ENCODE results near the gene NTM. TPM values are rescaled to one million over a fixed set of nuclear protein-coding genes. Genes with fewer than 3 reads are reported as not detected.

The NTM gene
- total and polyA plus RNA-seq, 2 of the 8 experiments (the other 6 are each of a cell fraction or from before 2014, with no cell fraction given) = 13.4 to 20.0 TPM

DNA sequence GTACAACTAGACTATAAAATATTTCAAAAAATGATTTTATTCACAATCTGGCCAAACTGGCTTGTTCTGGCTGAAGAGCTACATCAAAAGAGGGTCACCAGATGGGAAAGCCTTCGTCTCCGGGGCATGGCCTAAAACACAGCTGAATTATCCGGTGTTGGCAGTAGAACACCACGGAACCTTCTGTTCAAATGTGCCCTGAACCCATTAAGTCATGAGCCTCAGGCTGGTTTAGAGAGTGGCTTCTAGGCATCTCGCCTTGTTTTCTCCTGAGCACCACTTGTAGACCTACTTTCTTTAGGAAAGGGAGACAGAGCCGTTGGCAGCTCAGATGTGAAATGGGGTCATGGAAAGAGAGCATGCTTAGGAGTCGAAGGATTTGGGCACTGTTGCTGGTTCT is 890.2 kb downstream of the NTM start:
- Histone ChIP-seq H2BK20ac (ENCODE audit: low read length) (no peak overlapping the region), H3K23ac (ENCODE audit: insufficient read length) (no peak overlapping the region), H3K4me2 (ENCODE audit: insufficient read depth in 1 of 2, low read depth in 2 of 2, low read length in 2 of 2) (no peak overlapping the region), H4K8ac (ENCODE audit: extremely low read depth, insufficient read depth, low read length) (no peak overlapping the region), H3K9ac (replicated peaks in 1 of 4; ENCODE audit: extremely low read depth in 1 of 4, low read depth in 3 of 4, low read length in 3 of 4) (no peak overlapping the region), H2BK5ac (ENCODE audit: low read depth, low read length) (no peak overlapping the region), H3K27me3 (replicated peaks in 1 of 4; ENCODE audit: control insufficient read depth in 3 of 4, extremely low read depth in 1 of 4, insufficient read depth in 3 of 4, low read length in 3 of 4) (no peaks in the 10 kb centered on the region), H4K5ac (ENCODE audit: insufficient read length, low read depth, low read length) (no peak overlapping the region), H3K56ac (replicated peaks; ENCODE audit: insufficient read length, low read depth, low read length) (no peak overlapping the region), H3K14ac (ENCODE audit: insufficient read length) (no peak overlapping the region), H2BK15ac (ENCODE audit: low read length) (no peak overlapping the region), H2AK5ac (ENCODE audit: low read depth, low read length) (no peak overlapping the region), H2BK120ac (replicated peaks; ENCODE audit: low read depth, low read length) (no peak overlapping the region), H3K4me1 (replicated peaks in 1 of 4; ENCODE audit: control insufficient read depth in 3 of 4, insufficient read depth in 4 of 4, low read length in 3 of 4) (no peaks in the 10 kb centered on the region), H3K9me3 (ENCODE audit: insufficient read depth in 2 of 2, low read depth in 1 of 2, low read length in 1 of 2) (no peaks in the 10 kb centered on the region), H2BK12ac (ENCODE audit: low read depth, low read length) (no peak overlapping the region), H3K18ac (ENCODE audit: extremely low read depth, low read length) (no peak overlapping the region), H3K4me3 (ENCODE audit: extremely low read depth in 1 of 4, insufficient read depth in 2 of 4, low read depth in 3 of 4, low read length in 4 of 4) (no peak overlapping the region), H3K23me2 (ENCODE audit: low read depth, low read length) (no peaks in the 10 kb centered on the region), H3K36me3 (ENCODE audit: control insufficient read depth in 2 of 4, insufficient read depth in 4 of 4, low read length in 3 of 4) (no peaks in the 10 kb centered on the region), H2AFZ (ENCODE audit: low read length) (no peak overlapping the region), H3K79me2 (ENCODE audit: control insufficient read depth in 1 of 2, insufficient read depth in 2 of 2, low read length in 2 of 2) (no peaks in the 10 kb centered on the region), H3K79me1 (ENCODE audit: low read depth, low read length) (no peaks in the 10 kb centered on the region), H3K4ac (replicated peaks; ENCODE audit: insufficient read length, low read depth, low read length) (no peak overlapping the region), H4K20me1 (replicated peaks in 1 of 2; ENCODE audit: control insufficient read depth in 1 of 2, insufficient read depth in 2 of 2, low read length in 2 of 2) (no peaks in the 10 kb centered on the region), H3K27ac (ENCODE audit: low read depth, low read length) (no peak overlapping the region), H4K91ac (replicated peaks; ENCODE audit: insufficient read length, low read length) (no peak overlapping the region)
- POLR2A ChIA-PET (ENCODE audit: partially characterized antibody) = interaction anchor here (0.5 kb wide), 1 partner anchor 658 kb away, joined by 3 read pairs; no protein-coding TSS in a partner anchor
- no peak for DNase-seq (ENCODE audit: low read depth in 1 of 2, low spot score in 2 of 2)
- FAIRE-seq = no peak
- CTCF ChIA-PET (ENCODE audit: partially characterized antibody) = interaction anchor here (0.6 to 1.2 kb wide), 3 partner anchors 12 to 114 kb away, joined by 3 to 5 read pairs (median 3); no protein-coding TSS in a partner anchor
- whole genome bisulfite sequencing, 2 experiments (ENCODE audit: extremely low coverage in 1 of 2, insufficient coverage in 1 of 2, insufficient read length in 1 of 2, insufficient replicate concordance in 2 of 2, low coverage in 1 of 2, low lambda C conversion rate in 2 of 2, missing lambda C conversion rate in 1 of 2) = 89% methylated on average over 7 of the region's 7 CpGs; no CpG with 5 or more reads in 1 of the 2 experiments
- TF ChIP-seq, protein P1, sequence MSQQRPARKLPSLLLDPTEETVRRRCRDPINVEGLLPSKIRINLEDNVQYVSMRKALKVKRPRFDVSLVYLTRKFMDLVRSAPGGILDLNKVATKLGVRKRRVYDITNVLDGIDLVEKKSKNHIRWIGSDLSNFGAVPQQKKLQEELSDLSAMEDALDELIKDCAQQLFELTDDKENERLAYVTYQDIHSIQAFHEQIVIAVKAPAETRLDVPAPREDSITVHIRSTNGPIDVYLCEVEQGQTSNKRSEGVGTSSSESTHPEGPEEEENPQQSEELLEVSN (IDR thresholded peaks at IDR 0.05) = no peak
- TF ChIP-seq TAF7 (optimal IDR thresholded peaks at IDR 0.05; ENCODE audit: borderline replicate concordance, low read depth, low read length) = no peak
- TF ChIP-seq, protein P2, sequence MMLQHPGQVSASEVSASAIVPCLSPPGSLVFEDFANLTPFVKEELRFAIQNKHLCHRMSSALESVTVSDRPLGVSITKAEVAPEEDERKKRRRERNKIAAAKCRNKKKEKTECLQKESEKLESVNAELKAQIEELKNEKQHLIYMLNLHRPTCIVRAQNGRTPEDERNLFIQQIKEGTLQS (IDR thresholded peaks at IDR 0.05; ENCODE audit: insufficient read depth, low read depth, low read length) = no peak
- TF ChIP-seq EP300 (IDR thresholded peaks at IDR 0.05; ENCODE audit: borderline replicate concordance in 1 of 2, low read depth in 2 of 2, low read length in 2 of 2) = no peak
- no peak for TF ChIP-seq ZNF274 (IDR thresholded peaks at IDR 0.05; ENCODE audit: borderline replicate concordance, extremely low read depth, low read length)
- TF ChIP-seq SUZ12 (IDR thresholded peaks at IDR 0.05; ENCODE audit: low read length) = no peak
- TF ChIP-seq SRF (IDR thresholded peaks at IDR 0.05; ENCODE audit: low read depth, low read length) = no peak
- TF ChIP-seq NANOG (IDR thresholded peaks at IDR 0.05; ENCODE audit: insufficient read depth, low read depth, low read length, poor library complexity, severe bottlenecking) = no peak
- no peak for TF ChIP-seq JUND (IDR thresholded peaks at IDR 0.05; ENCODE audit: low read length)
- no peak for TF ChIP-seq CBX8 (IDR thresholded peaks at IDR 0.05; ENCODE audit: borderline replicate concordance, low read depth, low read length)
- no peak for TF ChIP-seq CEBPB (IDR thresholded peaks at IDR 0.05; ENCODE audit: low read depth, low read length)
- TF ChIP-seq CREB1 (IDR thresholded peaks at IDR 0.05) = no peak
- no peak for TF ChIP-seq SIX5 (IDR thresholded peaks at IDR 0.05; ENCODE audit: low read depth, low read length)
- no peak for TF ChIP-seq POLR2A (IDR thresholded peaks at IDR 0.05; ENCODE audit: control extremely low read depth in 1 of 2, low read depth in 2 of 2, low read length in 2 of 2)
